Spleen (tissue), 11 donors: Measurements from ENCODE around the gene ABCG4. TPM values are rescaled to one million over a fixed set of nuclear protein-coding genes. Genes with fewer than 3 reads are reported as not detected.
A peak's percentile ranks its signal among the peaks of the same experiment; 100 is the strongest.

Experiments
- DNase-seq: peaks from one replicate; pipeline ENCODE4 v3.0.0-alpha.2; 2020
- H3K27ac ChIP-seq, 8 donors: fragments of 200-600 bp; sonication (generic) in 7 of 8; 1 replicate in 4 of 8; 2 replicates in 4 of 8; pipeline versions ENCODE4 v1.5.0 to v1.8.0; 2016 to 2021; ENCODE audit warnings: inconsistent platforms in 4 of 8, mild to moderate bottlenecking in 4 of 8, moderate library complexity in 1 of 8
- H3K27me3 ChIP-seq, 7 donors: fragments of 200-600 bp; sonication (generic) in 6 of 7; replicated peaks in 1 of 7; 1 replicate in 4 of 7; 2 replicates in 3 of 7; pipeline versions ENCODE4 v1.5.0 to v1.8.0; 2016 to 2021; ENCODE audit warnings: inconsistent platforms in 3 of 7, mild to moderate bottlenecking in 1 of 7
- H3K36me3 ChIP-seq, 6 donors: fragments of 200-600 bp; sonication (generic) in 5 of 6; 1 replicate in 4 of 6; 2 replicates in 2 of 6; pipeline versions ENCODE4 v1.5.0 to v1.8.0; 2016 to 2021; ENCODE audit warnings: inconsistent platforms in 2 of 6
- H3K4me1 ChIP-seq, 6 donors: fragments of 200-600 bp; sonication (generic) in 5 of 6; 1 replicate in 3 of 6; 2 replicates in 3 of 6; pipeline versions ENCODE4 v1.5.0 to v1.8.0; 2016 to 2021; ENCODE audit warnings: inconsistent platforms in 3 of 6
- H3K4me3 ChIP-seq, 8 donors: fragments of 200-600 bp; sonication (generic) in 7 of 8; 1 replicate in 4 of 8; 2 replicates in 4 of 8; pipeline versions ENCODE4 v1.5.0 to v1.8.0; 2016 to 2021; ENCODE audit warnings: inconsistent platforms in 4 of 8, mild to moderate bottlenecking in 4 of 8, moderate library complexity in 2 of 8
- H3K9me3 ChIP-seq, 8 donors: fragments of 200-600 bp; sonication (generic) in 7 of 8; 1 replicate in 4 of 8; 2 replicates in 4 of 8; pipeline versions ENCODE4 v1.5.0 to v1.8.0; 2016 to 2021; ENCODE audit warnings: inconsistent platforms in 4 of 8
- POLR2A ChIP-seq, 3 donors: fragments of 450-650 bp; IDR thresholded peaks; one replicate each; pipeline ENCODE4 v1.5.1; 2017; ENCODE audit warnings: antibody characterized with exemption in 3 of 3, mild to moderate bottlenecking in 1 of 3
- POLR2AphosphoS5 ChIP-seq, 3 donors: sonication (generic); formaldehyde crosslinking; IDR thresholded peaks; one replicate each; pipeline ENCODE4 v1.5.1; 2017; ENCODE audit warnings: antibody characterized with exemption in 3 of 3
- WGBS, 5 donors: extraction: QIAGEN DNeasy Blood & Tissue Kit in 3 of 5; methylation state at CpG; one replicate each; pipeline versions ENCODE4 v1.1.5 to v1.1.7; 2013 to 2018; 5-methylcytosine and 5-hydroxymethylcytosine counted together
- intact Hi-C: fragments of 100-400 bp; cut with DNase I; formaldehyde crosslinking; loops from one replicate; pipeline ENCODE4 v1.15.0; 2023; ENCODE audit warnings: low total_unique reads
- polyA plus RNA-seq, 3 donors: library from polyadenylated mRNA; stranded (reverse); fragments of 200-250 nt; gene quantifications; one replicate each; pipeline ENCODE4 v1.2.1, GENCODE V29; 2013
- total RNA-seq, 7 donors: library from RNA; depleted of rRNA in 3 of 7; stranded (reverse); fragments of >200 nt in 3 of 7; fragmentation: NEBNext Ultra II Directional in 4 of 7; extraction: Animal tissue kit (Norgen Biotek cat#: 25700) in 4 of 7; gene quantifications; one replicate each; pipeline versions ENCODE4 v1.1.0 to v1.2.1, GENCODE V29; 2016 to 2021
- TF ChIP-seq, protein P1 (sequence below), 11 experiments: fragments of 200-600 bp in 7 of 11; fragments of 450-650 bp in 4 of 11; sonication (generic) in 4 of 11; IDR thresholded peaks in 8 of 11; conservative IDR thresholded peaks in 3 of 11; 1 replicate in 7 of 11; 2 replicates in 4 of 11; pipeline versions ENCODE4 v1.4.0 to v1.8.0; 2016 to 2021; ENCODE audit warnings: antibody characterized with exemption in 11 of 11, inconsistent platforms in 4 of 11, mild to moderate bottlenecking in 1 of 11
- donor health status: healthy with polysubstance abuse.
- donor health status: DM: no; HTN: no; CAD: no; lungs with moderate emphysema.
- donor health status: DM: no; HTN: no; CAD: no.
- donor health status: Bipolar disorder and iron deficiency.
- donor health status: healthy.
- donor health status: DM: no; HTN: no; CAD: no.
- donor health status: DM: yes; HTN: yes; CAD: no.

Gene ABCG4
- total and polyA plus RNA-seq, 10 donors, result 0.03 to 0.32 (median 0.20) TPM; not detected in 4

DNA sequence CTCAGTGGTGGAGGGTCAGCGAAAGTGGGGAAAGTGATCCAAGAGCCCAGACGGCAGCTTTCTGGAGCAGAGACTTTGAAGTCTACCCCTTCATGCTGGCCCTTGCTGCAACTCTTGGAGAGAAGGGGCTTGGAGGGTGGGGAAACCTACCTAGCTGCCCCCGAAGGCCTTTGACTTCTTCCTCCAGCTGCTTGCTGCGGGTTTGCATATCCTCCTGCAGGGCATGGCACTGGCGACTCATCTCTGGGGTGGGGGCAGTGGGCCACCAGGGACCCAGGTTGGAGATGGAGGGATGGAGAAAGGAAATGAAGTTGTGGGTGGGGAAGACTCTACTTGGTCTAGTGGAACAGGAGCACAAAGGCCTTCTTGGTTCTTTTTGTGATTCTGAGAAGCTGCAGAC, 44.1 kb downstream of the ABCG4 start:
- peak overlapping the region in 7 of 8 donors; percentile 53 to 87 (median 79) for H3K27ac ChIP-seq
- 70 to 89% (median 85%) methylated on average over 5 of the region's 5 CpGs for WGBS, 5 donors
- TF ChIP-seq, protein P1, sequence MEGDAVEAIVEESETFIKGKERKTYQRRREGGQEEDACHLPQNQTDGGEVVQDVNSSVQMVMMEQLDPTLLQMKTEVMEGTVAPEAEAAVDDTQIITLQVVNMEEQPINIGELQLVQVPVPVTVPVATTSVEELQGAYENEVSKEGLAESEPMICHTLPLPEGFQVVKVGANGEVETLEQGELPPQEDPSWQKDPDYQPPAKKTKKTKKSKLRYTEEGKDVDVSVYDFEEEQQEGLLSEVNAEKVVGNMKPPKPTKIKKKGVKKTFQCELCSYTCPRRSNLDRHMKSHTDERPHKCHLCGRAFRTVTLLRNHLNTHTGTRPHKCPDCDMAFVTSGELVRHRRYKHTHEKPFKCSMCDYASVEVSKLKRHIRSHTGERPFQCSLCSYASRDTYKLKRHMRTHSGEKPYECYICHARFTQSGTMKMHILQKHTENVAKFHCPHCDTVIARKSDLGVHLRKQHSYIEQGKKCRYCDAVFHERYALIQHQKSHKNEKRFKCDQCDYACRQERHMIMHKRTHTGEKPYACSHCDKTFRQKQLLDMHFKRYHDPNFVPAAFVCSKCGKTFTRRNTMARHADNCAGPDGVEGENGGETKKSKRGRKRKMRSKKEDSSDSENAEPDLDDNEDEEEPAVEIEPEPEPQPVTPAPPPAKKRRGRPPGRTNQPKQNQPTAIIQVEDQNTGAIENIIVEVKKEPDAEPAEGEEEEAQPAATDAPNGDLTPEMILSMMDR (IDR thresholded peaks at IDR 0.05 in 8 of 11, conservative IDR thresholded peaks at IDR 0.05 in 3 of 11), result no peak
- no peak for TF ChIP-seq POLR2A (IDR thresholded peaks at IDR 0.05)
- no peak for TF ChIP-seq POLR2AphosphoS5 (IDR thresholded peaks at IDR 0.05)
- no peaks in the 10 kb centered on the region for H3K36me3 ChIP-seq
- H3K9me3 ChIP-seq, result no peaks in the 10 kb centered on the region
- no peaks in the 10 kb centered on the region for H3K27me3 ChIP-seq
- DNase-seq, result peak; percentile 53
- peaks cover 0 to 50% (median 8%) of the 10 kb centered on the region in 6 donors for H3K4me1 ChIP-seq
- H3K4me3 ChIP-seq, result peak overlapping the region in 1 of 8 donors; percentile 2
- intact Hi-C loops, result loop anchor here (10.0 kb wide), 1 partner anchor 98 kb away; a partner anchor contains a TSS

DNA sequence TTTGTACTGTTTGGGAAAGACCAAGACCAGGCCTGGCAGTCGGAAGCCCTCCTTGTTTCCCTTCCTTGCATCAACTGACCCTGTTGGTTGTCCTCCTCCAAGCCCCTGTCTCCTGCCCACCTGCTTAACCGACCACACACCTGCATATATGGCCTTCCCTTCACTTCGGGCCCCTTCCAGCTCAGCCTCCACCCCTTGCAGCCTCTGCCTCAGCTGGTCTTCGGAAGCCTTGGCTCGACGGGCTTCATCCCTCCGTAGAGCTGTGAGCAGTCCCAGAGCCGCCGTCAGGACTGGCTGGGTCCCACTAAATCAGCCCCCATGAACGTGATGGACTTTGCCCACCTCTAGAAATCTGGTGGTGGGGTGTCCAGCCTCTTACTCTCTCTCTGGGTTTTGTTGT, 44.8 kb downstream of the ABCG4 start:
- peak; percentile 58 for DNase-seq
- intact Hi-C loops, result loop anchor here (10.0 kb wide), 1 partner anchor 99 kb away; a partner anchor contains a TSS
- H3K36me3 ChIP-seq, result no peaks in the 10 kb centered on the region
- H3K4me3 ChIP-seq, result no peak overlapping the region
- H3K4me1 ChIP-seq, result peaks cover 0 to 54% (median 8%) of the 10 kb centered on the region in 6 donors
- no peaks in the 10 kb centered on the region for H3K9me3 ChIP-seq
- TF ChIP-seq POLR2AphosphoS5 (IDR thresholded peaks at IDR 0.05), result no peak
- no peak for TF ChIP-seq POLR2A (IDR thresholded peaks at IDR 0.05)
- H3K27me3 ChIP-seq, result no peaks in the 10 kb centered on the region
- 87 to 94% (median 90%) methylated on average over 10 of the region's 10 CpGs for WGBS, 5 donors
- H3K27ac ChIP-seq, result peak overlapping the region in 1 of 8 donors; percentile 87

DNA sequence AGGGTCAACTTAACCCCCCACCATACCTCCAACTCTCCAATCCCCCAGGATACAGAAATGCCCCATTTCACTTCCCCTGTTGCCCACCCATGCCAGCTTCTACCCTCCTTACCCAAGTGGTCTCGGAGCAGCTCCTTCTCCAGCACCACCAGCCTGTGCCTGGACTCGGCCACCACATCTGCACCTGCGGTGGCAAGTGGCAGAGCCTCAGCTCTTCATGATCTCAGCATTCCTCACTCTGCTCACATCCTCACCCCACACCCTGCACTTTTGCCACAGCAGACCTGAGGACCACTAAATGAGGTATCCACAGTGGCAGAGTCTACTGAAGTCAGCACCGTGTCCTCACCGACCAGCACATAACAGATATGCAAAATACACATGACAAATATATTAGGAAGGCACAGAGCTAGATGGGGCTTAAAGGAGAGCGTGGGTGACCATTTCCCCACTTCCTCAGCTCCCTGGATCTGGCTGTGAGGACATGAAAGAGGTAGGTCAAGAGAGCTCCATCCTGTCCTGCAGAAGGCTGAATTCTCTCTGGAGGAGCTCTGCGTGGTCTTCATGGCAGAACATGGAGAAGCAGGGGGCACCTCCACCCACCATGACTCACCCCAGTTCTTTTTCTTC, 46.1 kb downstream of the ABCG4 start:
- TF ChIP-seq POLR2A (IDR thresholded peaks at IDR 0.05) (no peak), POLR2AphosphoS5 (IDR thresholded peaks at IDR 0.05) (no peak)
- TF ChIP-seq, protein P1 (IDR thresholded peaks at IDR 0.05 in 8 of 11, conservative IDR thresholded peaks at IDR 0.05 in 3 of 11), result no peak
- Histone ChIP-seq H3K27ac (peak overlapping the region in 1 of 8 donors; percentile 81), H3K27me3 (no peaks in the 10 kb centered on the region), H3K36me3 (no peaks in the 10 kb centered on the region), H3K4me3 (no peak overlapping the region), H3K9me3 (no peaks in the 10 kb centered on the region), H3K4me1 (peaks cover 0 to 54% (median 8%) of the 10 kb centered on the region in 6 donors)
- 62 to 84% (median 75%) methylated on average over 6 to 7 of the region's 7 CpGs for WGBS, 5 donors
- intact Hi-C loops, result loop anchor here (10.0 kb wide), 1 partner anchor 100 kb away; a partner anchor contains a TSS
- DNase-seq, result peak; percentile 40

DNA sequence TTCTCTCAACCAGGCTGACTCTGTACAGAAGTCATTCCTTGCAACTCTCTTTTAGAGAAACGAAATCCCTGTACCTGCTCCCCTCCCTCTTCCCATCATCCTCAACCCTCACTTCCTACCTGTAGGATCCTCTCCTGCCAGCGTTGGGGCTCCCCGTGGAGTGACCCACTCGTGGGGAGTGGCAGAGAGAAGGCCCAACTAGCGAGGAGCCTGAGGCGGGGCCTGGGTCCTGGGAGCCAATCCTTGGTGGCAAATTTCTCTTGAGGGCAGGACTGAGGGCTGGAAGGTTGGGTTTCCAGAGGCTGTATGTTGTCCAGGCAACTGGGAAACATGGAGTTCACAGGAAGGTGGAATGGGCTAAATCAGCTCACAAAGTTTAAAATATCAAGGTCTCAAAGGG, 46.8 kb downstream of the ABCG4 start:
- H3K27me3 ChIP-seq, result no peaks in the 10 kb centered on the region
- DNase-seq, result peak; percentile 74
- peak overlapping the region in 2 of 8 donors; percentile 72 to 81 for H3K27ac ChIP-seq
- H3K36me3 ChIP-seq, result no peaks in the 10 kb centered on the region
- no peak overlapping the region for H3K4me3 ChIP-seq
- TF ChIP-seq POLR2A (IDR thresholded peaks at IDR 0.05) (no peak), POLR2AphosphoS5 (IDR thresholded peaks at IDR 0.05) (no peak)
- no peaks in the 10 kb centered on the region for H3K9me3 ChIP-seq
- 34 to 60% (median 47%) methylated on average over 6 of the region's 6 CpGs for WGBS, 5 donors
- intact Hi-C loops, result loop anchor here (10.0 kb wide), 1 partner anchor 101 kb away; a partner anchor contains a TSS
- H3K4me1 ChIP-seq, result peaks cover 0 to 54% (median 8%) of the 10 kb centered on the region in 6 donors

DNA sequence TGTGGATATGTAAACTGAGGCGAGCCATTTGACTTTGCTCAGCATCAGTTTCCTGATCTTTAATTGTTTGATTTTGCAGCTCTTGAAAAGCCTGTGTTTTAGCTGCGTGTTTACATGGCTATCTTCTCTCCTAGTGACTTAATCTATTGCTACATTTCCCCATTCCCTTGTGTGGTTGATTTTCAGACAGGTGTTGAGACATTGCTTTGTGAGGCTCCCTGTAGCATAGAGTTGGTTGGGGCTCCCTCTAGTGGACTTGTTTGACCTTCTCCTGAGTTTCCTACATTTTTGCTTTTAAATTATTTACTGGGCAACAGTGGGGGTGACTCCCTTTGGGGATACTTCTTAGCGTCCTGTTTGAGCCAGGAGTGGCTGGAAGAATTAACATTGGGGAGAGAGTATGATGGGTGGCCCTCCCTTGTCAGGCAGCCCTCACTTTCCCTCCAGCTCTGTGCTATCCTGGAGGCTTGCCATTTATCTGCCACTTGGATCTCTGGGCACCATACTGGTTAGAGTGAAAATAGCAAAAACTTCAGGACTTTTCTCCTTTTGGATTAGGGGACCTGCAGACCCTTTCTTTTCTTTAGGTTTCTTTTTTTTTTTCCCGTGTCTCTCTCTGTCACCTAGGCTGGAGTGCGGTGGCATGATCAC, 48.1 kb downstream of the ABCG4 start:
- peaks cover 0 to 47% (median 8%) of the 10 kb centered on the region in 6 donors for H3K4me1 ChIP-seq
- peak overlapping the region in 1 of 8 donors; percentile 16 for H3K4me3 ChIP-seq
- intact Hi-C loops, result loop anchor here (10.0 kb wide), 1 partner anchor 102 kb away; a partner anchor contains a TSS
- TF ChIP-seq POLR2AphosphoS5 (IDR thresholded peaks at IDR 0.05), result peak in 1 of 3 donors; percentile 52
- TF ChIP-seq POLR2A (IDR thresholded peaks at IDR 0.05), result no peak
- TF ChIP-seq, protein P1 (IDR thresholded peaks at IDR 0.05 in 8 of 11, conservative IDR thresholded peaks at IDR 0.05 in 3 of 11), result peak; percentile 61 to 89 (median 81)
- no peaks in the 10 kb centered on the region for H3K27me3 ChIP-seq
- H3K27ac ChIP-seq, result peak overlapping the region in 6 of 8 donors; percentile 16 to 81 (median 64)
- WGBS, 5 donors, result 41 to 46% (median 44%) methylated on average over 5 of the region's 5 CpGs
- H3K36me3 ChIP-seq, result no peaks in the 10 kb centered on the region
- H3K9me3 ChIP-seq, result no peaks in the 10 kb centered on the region
- peak; percentile 50 for DNase-seq
